Lower leg skin (tissue), 4 donors: Measurements from ENCODE around the gene IRF2. TPM values are rescaled to one million over a fixed set of nuclear protein-coding genes. Genes with fewer than 3 reads are reported as not detected.

ENCODE experiments used
- DNase-seq, 2 donors: peaks; one replicate each; pipeline ENCODE4 v3.0.0-alpha.2; 2019; ENCODE audit warnings: low spot score in 2 of 2
- H3K4me3 ChIP-seq: fragments of 200-600 bp; sonication (generic); 2 replicates; pipeline ENCODE4 v1.5.1; 2017; ENCODE audit warnings: mild to moderate bottlenecking, low read depth; ENCODE audit not compliant: poor library complexity, severe bottlenecking
- CTCF ChIP-seq, 3 donors: fragments of 450-650 bp; IDR thresholded peaks; one replicate each; pipeline ENCODE4 v1.5.1; 2016; ENCODE audit warnings: antibody characterized with exemption in 3 of 3, mild to moderate bottlenecking in 3 of 3, moderate library complexity in 2 of 3
- POLR2A ChIP-seq, 2 donors: fragments of 450-650 bp; IDR thresholded peaks; one replicate each; pipeline ENCODE4 v1.6.1; 2016 to 2017; ENCODE audit warnings: antibody characterized with exemption in 2 of 2, mild to moderate bottlenecking in 1 of 2, moderate library complexity in 1 of 2
- WGBS, 2 donors: methylation state at CpG; one replicate each; pipeline ENCODE4 v1.1.5; 2018; 5-methylcytosine and 5-hydroxymethylcytosine counted together
- intact Hi-C: fragments of 100-400 bp; cut with DNase I; formaldehyde crosslinking; loops from one replicate; pipeline ENCODE4 v1.15.0; 2023; ENCODE audit warnings: low total_unique reads
- total RNA-seq, 4 donors: library from RNA; depleted of rRNA; stranded (reverse); fragments of >200 nt; gene quantifications; one replicate each; pipeline ENCODE4 v1.1.0, GENCODE V29; 2016

The IRF2 gene
- total RNA-seq, 4 donors from 2014 or later = 31.6 to 44.0 (median 38.4) TPM

- peak in 1 of 2 donors; percentile 52 for DNase-seq
- WGBS, 2 donors = 78 to 79% methylated on average over 15 of the region's 15 CpGs
- intact Hi-C loops = no loop called here
- TF ChIP-seq CTCF (IDR thresholded peaks at IDR 0.05) (no peak), POLR2A (IDR thresholded peaks at IDR 0.05) (no peak)
- no peak overlapping the region for H3K4me3 ChIP-seq
Measured at GRCh38 chr4:184396570-184397515, 77.5 kb downstream of the IRF2 start.

GRCh38 chr4:184395971-184396391 lies 78.4 kb downstream of the IRF2 start:
- intact Hi-C loops = no loop called here
- TF ChIP-seq CTCF (IDR thresholded peaks at IDR 0.05) (no peak), POLR2A (IDR thresholded peaks at IDR 0.05) (no peak)
- 93 to 95% methylated on average over 14 of the region's 14 CpGs for WGBS, 2 donors
- DNase-seq = peak in 1 of 2 donors; percentile 45
- no peak overlapping the region for H3K4me3 ChIP-seq

GRCh38 chr4:184395451-184395917 lies 78.9 kb downstream of the IRF2 start:
- DNase-seq = no peak
- no peak overlapping the region for H3K4me3 ChIP-seq
- TF ChIP-seq POLR2A (IDR thresholded peaks at IDR 0.05) = no peak
- no peak for TF ChIP-seq CTCF (IDR thresholded peaks at IDR 0.05)
- intact Hi-C loops = no loop called here
- 84 to 92% methylated on average over 7 of the region's 7 CpGs for WGBS, 2 donors

GRCh38 chr4:184392748-184393559 lies 81.4 kb downstream of the IRF2 start:
- no peak overlapping the region for H3K4me3 ChIP-seq
- WGBS, 2 donors = 70 to 80% methylated on average over 17 of the region's 17 CpGs
- peak; percentile 63 to 79 for DNase-seq
- TF ChIP-seq CTCF (IDR thresholded peaks at IDR 0.05) (no peak), POLR2A (IDR thresholded peaks at IDR 0.05) (no peak)
- intact Hi-C loops = no loop called here

GRCh38 chr4:184392316-184392715 lies 82.0 kb downstream of the IRF2 start:
- no peak overlapping the region for H3K4me3 ChIP-seq
- TF ChIP-seq POLR2A (IDR thresholded peaks at IDR 0.05) (no peak), CTCF (IDR thresholded peaks at IDR 0.05) (no peak)
- intact Hi-C loops = no loop called here
- no peak for DNase-seq
- 87 to 92% methylated on average over 6 of the region's 6 CpGs for WGBS, 2 donors
